ENCODE measurements around the gene IL20RB. TPM values are rescaled to one million over a fixed set of nuclear protein-coding genes. Genes with fewer than 3 reads are reported as not detected.

IL20RB gene
- total and polyA plus RNA-seq, 2 of the 13 experiments (the other 11 are each of a cell fraction or from before 2014, with no cell fraction given): 0.22 to 0.32 TPM

DNA sequence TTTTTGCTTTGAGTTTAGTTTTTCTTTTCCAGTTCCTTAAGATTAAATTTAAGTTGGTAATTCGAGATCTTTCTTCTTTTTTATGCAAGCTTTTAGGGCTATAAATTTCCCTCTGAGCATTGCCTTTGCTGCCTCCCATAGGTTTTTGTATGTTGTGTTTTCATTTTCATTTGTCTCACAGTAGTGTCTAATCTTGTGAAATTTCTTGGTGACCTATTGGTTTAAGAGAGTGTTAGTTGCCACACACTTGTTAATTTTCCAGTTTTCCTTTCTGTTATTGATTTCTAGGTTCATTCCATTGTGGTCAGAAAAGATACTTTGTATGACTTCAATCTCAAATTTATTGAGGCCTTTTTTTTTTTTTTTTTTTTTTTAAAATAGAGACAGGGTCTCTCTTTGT is 18.3 kb upstream of the IL20RB start:
- Histone ChIP-seq H3K4me2 (ENCODE audit: low read depth, low read length) (no peak overlapping the region), H3K79me2 (ENCODE audit: insufficient read depth, low read length) (peaks cover 36% of the 10 kb centered on the region), H3K9ac (ENCODE audit: insufficient read depth, low read depth, low read length) (no peak overlapping the region), H3K27me3 (ENCODE audit: control insufficient read depth in 1 of 2, insufficient read depth in 2 of 2, low read length in 2 of 2) (no peaks in the 10 kb centered on the region), H3K4me1 (ENCODE audit: insufficient read depth, low read length) (peaks cover 22% of the 10 kb centered on the region; the same call in 1 of the 2 replicates), H2AFZ (ENCODE audit: low read length) (no peak overlapping the region), H3K9me3 (ENCODE audit: low read length) (0 out of 2 replicates have a peak, but pooled peaks cover 8% of the 10 kb centered on the region), H3K27ac (ENCODE audit: extremely low read length, insufficient read depth, low read length) (no peak overlapping the region), H3K36me3 (replicated peaks in 1 of 2; ENCODE audit: control insufficient read depth in 1 of 2, insufficient read depth in 2 of 2, low read length in 2 of 2) (peaks cover 0 to 5% of the 10 kb centered on the region in 2 experiments; a peak in 1 of 5 replicates), H3K4me3 (replicated peaks in 1 of 3; ENCODE audit: insufficient read depth in 1 of 3, low read depth in 2 of 3, low read length in 3 of 3) (no peak overlapping the region), H4K20me1 (ENCODE audit: insufficient read depth, low read length) (peaks cover 3% of the 10 kb centered on the region; the same call in 1 of the 2 replicates)
- intact Hi-C loops (cut with micrococcal nuclease; ENCODE audit: unreplicated experiment) (no loop called here), in situ Hi-C loops (cut with HindIII; ENCODE audit: extremely low pct_ligation_motif_present, low pct_unique_long_range_greater_than_20kb) (no loop called here)
- ChIA-PET POLR2A (no interaction called here), CTCF (ENCODE audit: low intra/inter-chr PET ratio, low total read pairs) (no interaction called here)
- FAIRE-seq (no peak), ATAC-seq (no peak), DNase-seq (ENCODE audit: low spot score) (no peak)
- no TSS peak for BruUV-seq (replicated peaks)
- no peak for TF ChIP-seq U2AF2 (IDR thresholded peaks at IDR 0.05; ENCODE audit: low read depth, low read length)
- no peak for TF ChIP-seq FOXK2 (IDR thresholded peaks at IDR 0.05)
- TF ChIP-seq ZNF800 (CRISPR knock-in tag; IDR thresholded peaks at IDR 0.05): no peak
- TF ChIP-seq, protein P1, sequence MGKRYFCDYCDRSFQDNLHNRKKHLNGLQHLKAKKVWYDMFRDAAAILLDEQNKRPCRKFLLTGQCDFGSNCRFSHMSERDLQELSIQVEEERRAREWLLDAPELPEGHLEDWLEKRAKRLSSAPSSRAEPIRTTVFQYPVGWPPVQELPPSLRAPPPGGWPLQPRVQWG (CRISPR knock-in tag; IDR thresholded peaks at IDR 0.05; ENCODE audit: borderline replicate concordance, low read depth): no peak
- no peak for TF ChIP-seq HNRNPK (IDR thresholded peaks at IDR 0.05; ENCODE audit: low read depth, low read length, poor library complexity, severe bottlenecking)
- no peak for TF ChIP-seq MLLT10 (CRISPR knock-in tag; IDR thresholded peaks at IDR 0.05)
- no peak for TF ChIP-seq SKI (IDR thresholded peaks at IDR 0.05; ENCODE audit: partially characterized antibody)
- no peak for TF ChIP-seq TEAD3 (CRISPR knock-in tag; optimal IDR thresholded peaks at IDR 0.05; ENCODE audit: borderline replicate concordance)
- TF ChIP-seq, protein P2, sequence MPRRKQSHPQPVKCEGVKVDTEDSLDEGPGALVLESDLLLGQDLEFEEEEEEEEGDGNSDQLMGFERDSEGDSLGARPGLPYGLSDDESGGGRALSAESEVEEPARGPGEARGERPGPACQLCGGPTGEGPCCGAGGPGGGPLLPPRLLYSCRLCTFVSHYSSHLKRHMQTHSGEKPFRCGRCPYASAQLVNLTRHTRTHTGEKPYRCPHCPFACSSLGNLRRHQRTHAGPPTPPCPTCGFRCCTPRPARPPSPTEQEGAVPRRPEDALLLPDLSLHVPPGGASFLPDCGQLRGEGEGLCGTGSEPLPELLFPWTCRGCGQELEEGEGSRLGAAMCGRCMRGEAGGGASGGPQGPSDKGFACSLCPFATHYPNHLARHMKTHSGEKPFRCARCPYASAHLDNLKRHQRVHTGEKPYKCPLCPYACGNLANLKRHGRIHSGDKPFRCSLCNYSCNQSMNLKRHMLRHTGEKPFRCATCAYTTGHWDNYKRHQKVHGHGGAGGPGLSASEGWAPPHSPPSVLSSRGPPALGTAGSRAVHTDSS (CRISPR knock-in tag; conservative IDR thresholded peaks at IDR 0.05): no peak
- no peak for TF ChIP-seq ZNF550 (CRISPR knock-in tag; IDR thresholded peaks at IDR 0.05; ENCODE audit: borderline replicate concordance)
- TF ChIP-seq ZNF737 (CRISPR knock-in tag; IDR thresholded peaks at IDR 0.05; ENCODE audit: borderline replicate concordance): no peak
- TF ChIP-seq PHF8 (CRISPR knock-in tag; IDR thresholded peaks at IDR 0.05): no peak
- 95% methylated on average over 1 of the region's 1 CpG for WGBS (ENCODE audit: low lambda C conversion rate)

Measured in HepG2 (cell line).